HEK293 (cell line): ENCODE data around the gene POU2AF1.

Source experiments
- CTCF ChIA-PET: fragments of 350-600 bp; formaldehyde crosslinking; extraction: SDS; loops from one replicate; lab custom pipeline; 2021; ENCODE audit warnings: antibody characterized with exemption; lab: Yijun Ruan, JAX
- POLR2A ChIA-PET: fragments of 300-600 bp; formaldehyde crosslinking; extraction: SDS; loops from one replicate; lab custom pipeline; 2020; ENCODE audit warnings: antibody characterized with exemption, inconsistent platforms; lab: Yijun Ruan, JAX
- H3K27ac ChIP-seq: fragments of 200-500 bp; sonication (Bioruptor generic); 2 replicates; pipeline ENCODE4 v1.5.1; 2014; ENCODE audit warnings: low read depth, low read length, control low read depth, inconsistent platforms; ENCODE audit errors: extremely low read depth
- H3K36me3 ChIP-seq, 2 experiments: fragments of 200-500 bp in 1 of 2; sonication (Bioruptor generic) in 1 of 2; 1 replicate in 1 of 2; 2 replicates in 1 of 2; pipeline ENCODE4 v1.5.1; 2014 to 2017; ENCODE audit warnings: inconsistent platforms in 2 of 2, low read length in 2 of 2; ENCODE audit not compliant: control insufficient read depth in 2 of 2, insufficient read depth in 1 of 2
- H3K4me1 ChIP-seq: fragments of 200-500 bp; sonication (Bioruptor generic); 2 replicates; pipeline ENCODE4 v1.5.1; 2014; ENCODE audit warnings: mild to moderate bottlenecking, low read length, inconsistent platforms; ENCODE audit not compliant: control insufficient read depth, insufficient read depth
- H3K4me3 ChIP-seq: 2 replicates; pipeline ENCODE4 v1.5.1; 2011; ENCODE audit warnings: low read depth, mild to moderate bottlenecking, control low read depth, low read length, moderate library complexity
- H3K9me3 ChIP-seq: fragments of 200-500 bp; sonication (Bioruptor generic); 2 replicates; pipeline ENCODE4 v1.5.1; 2014; ENCODE audit warnings: low read depth, low read length, inconsistent platforms; ENCODE audit not compliant: control insufficient read depth, insufficient read depth
- GFI1B ChIP-seq: fragments of 450-650 bp; formaldehyde crosslinking; IDR thresholded peaks from 2 replicates; pipeline ENCODE4 v1.5.1; 2016; ENCODE audit warnings: missing biosample characterization, missing genetic modification characterization
- KLF9 ChIP-seq: fragments of 450-650 bp; formaldehyde crosslinking; IDR thresholded peaks from 2 replicates; pipeline ENCODE4 v1.5.1; 2016; ENCODE audit warnings: missing biosample characterization, missing genetic modification characterization, low read depth
- PRDM1 ChIP-seq: fragments of 450-650 bp; formaldehyde crosslinking; IDR thresholded peaks from 2 replicates; pipeline ENCODE4; 2016; ENCODE audit warnings: missing biosample characterization, missing genetic modification characterization
- SP3 ChIP-seq: fragments of 450-650 bp; formaldehyde crosslinking; IDR thresholded peaks from 2 replicates; pipeline ENCODE4 v1.5.1; 2016; ENCODE audit warnings: missing biosample characterization, missing genetic modification characterization
- ZNF174 ChIP-seq: fragments of 450-650 bp; formaldehyde crosslinking; IDR thresholded peaks from 2 replicates; pipeline ENCODE4 v1.5.0; 2017; ENCODE audit warnings: missing biosample characterization, mild to moderate bottlenecking, missing genetic modification characterization
- ZNF2 ChIP-seq: fragments of 450-650 bp; formaldehyde crosslinking; IDR thresholded peaks from 2 replicates; pipeline ENCODE4 v1.5.1; 2016; ENCODE audit warnings: missing biosample characterization, missing genetic modification characterization
- ZNF24 ChIP-seq: fragments of 450-650 bp; formaldehyde crosslinking; IDR thresholded peaks from 2 replicates; pipeline ENCODE4 v1.5.1; 2016; ENCODE audit warnings: missing biosample characterization, missing genetic modification characterization
- ZNF473 ChIP-seq: fragments of 450-650 bp; formaldehyde crosslinking; IDR thresholded peaks from 2 replicates; pipeline ENCODE4 v1.5.1; 2017; ENCODE audit warnings: missing biosample characterization, missing genetic modification characterization
- ZNF560 ChIP-seq: fragments of 450-650 bp; formaldehyde crosslinking; IDR thresholded peaks from 2 replicates; pipeline ENCODE4 v1.5.1; 2017; ENCODE audit warnings: missing biosample characterization, missing genetic modification characterization, borderline replicate concordance
- ZNF600 ChIP-seq: fragments of 450-650 bp; formaldehyde crosslinking; IDR thresholded peaks from 2 replicates; pipeline ENCODE4 v1.5.1; 2016; ENCODE audit warnings: missing biosample characterization, missing genetic modification characterization
- ZNF664 ChIP-seq: fragments of 450-650 bp; formaldehyde crosslinking; IDR thresholded peaks from 2 replicates; pipeline ENCODE4 v1.5.1; 2016; ENCODE audit warnings: missing biosample characterization, missing genetic modification characterization
- TF ChIP-seq, protein P1 (sequence below): fragments of 450-650 bp; formaldehyde crosslinking; IDR thresholded peaks from 2 replicates; pipeline ENCODE4 v1.5.1; 2016; ENCODE audit warnings: missing biosample characterization, missing genetic modification characterization
- TF ChIP-seq, protein P2 (sequence below): fragments of 450-650 bp; formaldehyde crosslinking; IDR thresholded peaks from 2 replicates; pipeline ENCODE4 v1.5.1; 2016; ENCODE audit warnings: missing biosample characterization, missing genetic modification characterization
- TF ChIP-seq, protein P3 (sequence below): fragments of 450-650 bp; formaldehyde crosslinking; optimal IDR thresholded peaks from 2 replicates; pipeline ENCODE3; 2016; ENCODE audit warnings: missing biosample characterization, mild to moderate bottlenecking, missing genetic modification characterization
- TF ChIP-seq, protein P4 (sequence below): fragments of 450-650 bp; formaldehyde crosslinking; IDR thresholded peaks from 2 replicates; pipeline ENCODE4 v1.5.1; 2016; ENCODE audit warnings: missing biosample characterization, missing genetic modification characterization

Gene POU2AF1

DNA sequence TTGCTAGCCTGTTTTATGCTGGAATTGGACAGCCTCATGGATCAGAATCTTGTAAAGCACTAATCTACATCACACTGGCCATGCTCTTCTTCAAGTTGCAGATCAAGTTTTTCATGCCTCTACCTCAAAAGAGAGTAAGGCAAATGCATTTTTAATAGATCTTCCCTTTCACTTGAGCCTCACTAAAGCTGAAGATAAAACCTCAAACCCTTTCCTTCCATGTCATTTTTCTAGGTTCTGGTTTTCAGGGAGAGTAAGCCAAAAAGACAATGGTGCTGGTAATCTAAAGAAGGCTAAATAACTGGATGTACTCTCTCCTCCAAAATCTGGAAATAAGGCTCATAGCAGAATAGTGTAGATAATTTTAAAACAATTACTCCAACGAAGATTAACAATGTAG, 28.3 kb downstream of the POU2AF1 start (continued):
- TF ChIP-seq, protein P1, sequence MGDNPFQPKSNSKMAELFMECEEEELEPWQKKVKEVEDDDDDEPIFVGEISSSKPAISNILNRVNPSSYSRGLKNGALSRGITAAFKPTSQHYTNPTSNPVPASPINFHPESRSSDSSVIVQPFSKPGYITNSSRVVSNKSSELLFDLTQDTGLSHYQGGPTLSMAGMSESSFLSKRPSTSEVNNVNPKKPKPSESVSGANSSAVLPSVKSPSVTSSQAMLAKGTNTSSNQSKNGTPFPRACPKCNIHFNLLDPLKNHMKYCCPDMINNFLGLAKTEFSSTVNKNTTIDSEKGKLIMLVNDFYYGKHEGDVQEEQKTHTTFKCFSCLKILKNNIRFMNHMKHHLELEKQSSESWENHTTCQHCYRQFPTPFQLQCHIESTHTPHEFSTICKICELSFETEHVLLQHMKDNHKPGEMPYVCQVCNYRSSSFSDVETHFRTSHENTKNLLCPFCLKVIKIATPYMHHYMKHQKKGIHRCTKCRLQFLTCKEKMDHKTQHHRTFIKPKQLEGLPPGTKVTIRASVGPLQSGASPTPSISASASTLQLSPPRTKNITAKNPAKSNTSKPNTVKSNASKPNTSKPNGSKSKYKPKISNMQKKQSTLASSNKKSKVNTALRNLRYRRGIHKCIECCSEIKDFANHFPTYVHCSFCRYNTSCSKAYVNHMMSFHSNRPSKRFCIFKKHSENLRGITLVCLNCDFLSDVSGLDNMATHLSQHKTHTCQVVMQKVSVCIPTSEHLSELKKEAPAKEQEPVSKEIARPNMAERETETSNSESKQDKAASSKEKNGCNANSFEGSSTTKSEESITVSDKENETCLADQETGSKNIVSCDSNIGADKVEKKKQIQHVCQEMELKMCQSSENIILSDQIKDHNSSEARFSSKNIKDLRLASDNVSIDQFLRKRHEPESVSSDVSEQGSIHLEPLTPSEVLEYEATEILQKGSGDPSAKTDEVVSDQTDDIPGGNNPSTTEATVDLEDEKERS, result no peak
- TF ChIP-seq, protein P2, sequence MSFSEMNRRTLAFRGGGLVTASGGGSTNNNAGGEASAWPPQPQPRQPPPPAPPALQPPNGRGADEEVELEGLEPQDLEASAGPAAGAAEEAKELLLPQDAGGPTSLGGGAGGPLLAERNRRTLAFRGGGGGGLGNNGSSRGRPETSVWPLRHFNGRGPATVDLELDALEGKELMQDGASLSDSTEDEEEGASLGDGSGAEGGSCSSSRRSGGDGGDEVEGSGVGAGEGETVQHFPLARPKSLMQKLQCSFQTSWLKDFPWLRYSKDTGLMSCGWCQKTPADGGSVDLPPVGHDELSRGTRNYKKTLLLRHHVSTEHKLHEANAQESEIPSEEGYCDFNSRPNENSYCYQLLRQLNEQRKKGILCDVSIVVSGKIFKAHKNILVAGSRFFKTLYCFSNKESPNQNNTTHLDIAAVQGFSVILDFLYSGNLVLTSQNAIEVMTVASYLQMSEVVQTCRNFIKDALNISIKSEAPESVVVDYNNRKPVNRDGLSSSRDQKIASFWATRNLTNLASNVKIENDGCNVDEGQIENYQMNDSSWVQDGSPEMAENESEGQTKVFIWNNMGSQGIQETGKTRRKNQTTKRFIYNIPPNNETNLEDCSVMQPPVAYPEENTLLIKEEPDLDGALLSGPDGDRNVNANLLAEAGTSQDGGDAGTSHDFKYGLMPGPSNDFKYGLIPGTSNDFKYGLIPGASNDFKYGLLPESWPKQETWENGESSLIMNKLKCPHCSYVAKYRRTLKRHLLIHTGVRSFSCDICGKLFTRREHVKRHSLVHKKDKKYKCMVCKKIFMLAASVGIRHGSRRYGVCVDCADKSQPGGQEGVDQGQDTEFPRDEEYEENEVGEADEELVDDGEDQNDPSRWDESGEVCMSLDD, result no peak
- TF ChIP-seq GFI1B (tag by site-specific recombination), result no peak
- no peak for TF ChIP-seq ZNF473

DNA sequence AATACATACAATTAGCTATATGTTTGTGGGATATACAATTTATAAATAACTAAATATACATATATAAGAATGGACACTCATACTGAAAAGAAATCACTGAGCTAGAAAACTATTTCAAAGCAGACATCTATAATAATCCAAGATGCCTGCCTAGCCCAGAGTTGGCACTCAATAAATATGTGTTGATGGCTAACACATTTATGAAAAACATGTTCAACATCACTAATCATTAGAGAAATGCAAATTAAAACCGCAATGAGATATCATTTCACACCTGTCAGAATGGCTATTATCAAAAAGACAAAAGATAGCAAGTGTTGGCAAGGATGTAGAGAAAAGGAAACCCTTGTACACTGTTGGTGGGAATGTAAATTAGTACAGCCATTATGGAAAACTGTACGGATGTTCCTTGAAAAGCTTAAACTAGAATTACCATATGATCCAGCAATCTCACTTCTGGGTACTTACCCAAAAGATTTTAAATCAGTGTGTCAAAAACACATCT, 29.8 kb downstream of the POU2AF1 start:
- ChIA-PET POLR2A (no interaction called here), CTCF (interaction anchor here (0.6 to 1.1 kb wide), 2 partner anchors 44 to 79 kb away, joined by 3 to 4 read pairs; no protein-coding TSS in a partner anchor)
- H3K9me3 ChIP-seq, result no peaks in the 10 kb centered on the region
- H3K4me3 ChIP-seq, result no peak overlapping the region
- no peaks in the 10 kb centered on the region for H3K4me1 ChIP-seq
- no peak overlapping the region for H3K27ac ChIP-seq
- no peaks in the 10 kb centered on the region for H3K36me3 ChIP-seq
- TF ChIP-seq SP3 (no peak), ZNF24 (tag by site-specific recombination) (no peak), PRDM1 (tag by site-specific recombination) (no peak), ZNF2 (tag by site-specific recombination) (no peak), KLF9 (tag by site-specific recombination) (no peak), ZNF664 (tag by site-specific recombination) (no peak), ZNF600 (tag by site-specific recombination) (no peak)
- TF ChIP-seq, protein P3, sequence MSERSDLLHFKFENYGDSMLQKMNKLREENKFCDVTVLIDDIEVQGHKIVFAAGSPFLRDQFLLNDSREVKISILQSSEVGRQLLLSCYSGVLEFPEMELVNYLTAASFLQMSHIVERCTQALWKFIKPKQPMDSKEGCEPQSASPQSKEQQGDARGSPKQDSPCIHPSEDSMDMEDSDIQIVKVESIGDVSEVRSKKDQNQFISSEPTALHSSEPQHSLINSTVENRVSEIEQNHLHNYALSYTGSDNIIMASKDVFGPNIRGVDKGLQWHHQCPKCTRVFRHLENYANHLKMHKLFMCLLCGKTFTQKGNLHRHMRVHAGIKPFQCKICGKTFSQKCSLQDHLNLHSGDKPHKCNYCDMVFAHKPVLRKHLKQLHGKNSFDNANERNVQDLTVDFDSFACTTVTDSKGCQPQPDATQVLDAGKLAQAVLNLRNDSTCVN (tag by site-specific recombination), result no peak

DNA sequence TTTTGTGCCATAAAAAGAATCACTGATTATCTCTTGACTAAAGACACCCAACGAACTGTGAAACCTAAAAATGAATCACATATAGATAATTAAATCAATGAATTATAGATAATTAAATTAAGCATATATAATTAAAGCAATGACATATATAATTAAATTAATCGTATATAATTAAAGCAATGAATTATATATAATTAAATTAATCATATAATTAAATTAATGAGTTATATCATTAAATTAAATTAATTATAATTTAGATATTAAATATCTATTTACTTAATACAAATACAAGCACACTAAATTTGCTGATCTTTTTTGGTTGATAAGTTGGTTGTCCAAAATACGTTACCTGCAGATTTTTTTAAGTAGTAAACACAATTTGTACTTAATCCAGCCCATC, 30.9 kb downstream of the POU2AF1 start:
- H3K9me3 ChIP-seq, result no peaks in the 10 kb centered on the region
- ChIA-PET CTCF (no interaction called here), POLR2A (no interaction called here)
- no peaks in the 10 kb centered on the region for H3K4me1 ChIP-seq
- no peaks in the 10 kb centered on the region for H3K36me3 ChIP-seq
- no peak overlapping the region for H3K27ac ChIP-seq
- no peak for TF ChIP-seq ZNF174
- TF ChIP-seq, protein P4, sequence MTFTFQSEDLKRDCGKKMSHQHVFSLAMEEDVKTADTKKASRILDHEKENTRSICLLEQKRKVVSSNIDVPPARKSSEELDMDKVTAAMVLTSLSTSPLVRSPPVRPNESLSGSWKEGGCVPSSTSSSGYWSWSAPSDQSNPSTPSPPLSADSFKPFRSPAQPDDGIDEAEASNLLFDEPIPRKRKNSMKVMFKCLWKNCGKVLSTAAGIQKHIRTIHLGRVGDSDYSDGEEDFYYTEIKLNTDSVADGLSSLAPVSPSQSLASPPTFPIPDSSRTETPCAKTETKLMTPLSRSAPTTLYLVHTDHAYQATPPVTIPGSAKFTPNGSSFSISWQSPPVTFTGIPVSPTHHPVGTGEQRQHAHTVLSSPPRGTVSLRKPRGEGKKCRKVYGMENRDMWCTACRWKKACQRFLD, result no peak
- TF ChIP-seq ZNF560, result no peak
- H3K4me3 ChIP-seq, result no peak overlapping the region
